HCT116 (cell line): ENCODE measurements around the gene CRBN. TPM values are rescaled to one million over a fixed set of nuclear protein-coding genes. Genes with fewer than 3 reads are reported as not detected.

Source experiments
- ATAC-seq: fragments of 200-7000 bp; cut with Tn5 transposase; 2 replicates; pipeline ENCODE4 v1.9.1; 2020; ENCODE audit warnings: mild to moderate bottlenecking, moderate library complexity
- BruUV-seq: library from RNA; stranded (reverse); fragments of 400-500 nt; replicated peaks from 2 replicates; lab custom pipeline; 2021; lab: Mats Ljungman, UMichigan
- CTCF ChIA-PET: fragments of 300-600 bp; sonication (Branson Sonifier 250); formaldehyde crosslinking; loops from one replicate; lab custom pipeline; 2021; ENCODE audit warnings: antibody characterized with exemption; lab: Charles Lee
- POLR2A ChIA-PET: fragments of 300-600, 350-600 bp; sonication (Branson Sonifier 250); formaldehyde crosslinking; loops from one replicate; lab custom pipeline; 2021; ENCODE audit warnings: antibody characterized with exemption; lab: Charles Lee
- RAD21 ChIA-PET, 2 experiments: fragments of 300-600 bp; sonication (Branson Sonifier 250); formaldehyde crosslinking; loops; one replicate each; lab custom pipeline; 2023; ENCODE audit warnings: low total read pairs in 2 of 2; ENCODE audit not compliant: uncharacterized antibody in 2 of 2, unreplicated experiment in 2 of 2, low non-redundant PET in 1 of 2; lab: Charles Lee
- DNase-seq: peaks from one replicate; pipeline ENCODE4 v3.0.0-alpha.2; 2010; ENCODE audit warnings: low read depth, low spot score
- H2AFZ ChIP-seq: fragments of 200-600 bp; shearing (Covaris generic), sonication (generic); 2 replicates; pipeline ENCODE4 v1.6.1; 2017; ENCODE audit warnings: low read depth, mixed run types, mixed read lengths, antibody characterized with exemption, low read length; ENCODE audit not compliant: poor library complexity, severe bottlenecking
- H3K27ac ChIP-seq: 2 replicates; pipeline ENCODE4 v1.5.1; 2012; ENCODE audit warnings: low read depth, low read length
- H3K27me3 ChIP-seq: fragments of 200-600 bp; sonication (generic); 2 replicates; pipeline ENCODE4 v1.6.1; 2016; ENCODE audit warnings: mixed run types, low read length, mixed read lengths; ENCODE audit not compliant: insufficient read depth
- H3K36me3 ChIP-seq, 2 experiments: fragments of 200-500 bp in 1 of 2; fragments of 200-600 bp in 1 of 2; sonication (Bioruptor generic) in 1 of 2; sonication (generic) in 1 of 2; 2 replicates each; pipeline versions ENCODE4 v1.5.1 to v1.6.1; 2014 to 2016; ENCODE audit warnings: low read length in 2 of 2, inconsistent platforms in 1 of 2, mixed read lengths in 1 of 2, mixed run types in 1 of 2; ENCODE audit not compliant: insufficient read depth in 2 of 2, control insufficient read depth in 1 of 2
- H3K4me1 ChIP-seq, 2 experiments: fragments of 200-600 bp in 1 of 2; sonication (generic) in 1 of 2; 2 replicates each; pipeline versions ENCODE4 v1.5.1 to v1.6.1; 2012 to 2017; ENCODE audit warnings: low read length in 2 of 2, inconsistent platforms in 1 of 2, mild to moderate bottlenecking in 1 of 2, mixed read lengths in 1 of 2, mixed run types in 1 of 2, moderate library complexity in 1 of 2; ENCODE audit not compliant: insufficient read depth in 2 of 2, control insufficient read depth in 1 of 2
- H3K4me2 ChIP-seq: fragments of 200-600 bp; sonication (generic); 2 replicates; pipeline ENCODE4 v1.6.1; 2017; ENCODE audit warnings: mixed run types, low read length, mixed read lengths
- H3K4me3 ChIP-seq, 2 experiments: fragments of 200-600 bp in 1 of 2; sonication (generic) in 1 of 2; replicated peaks in 1 of 2; 2 replicates each; pipeline ENCODE4 v1.5.1; 2011 to 2016; ENCODE audit warnings: low read length in 2 of 2, control low read depth in 1 of 2, low read depth in 1 of 2, mild to moderate bottlenecking in 1 of 2, mixed read lengths in 1 of 2, mixed run types in 1 of 2
- H3K79me2 ChIP-seq: fragments of 200-600 bp; sonication (generic); 2 replicates; pipeline ENCODE4 v1.6.1; 2017; ENCODE audit warnings: mild to moderate bottlenecking, mixed run types, low read length, moderate library complexity, mixed read lengths; ENCODE audit not compliant: insufficient read depth
- H3K9ac ChIP-seq: fragments of 200-600 bp; sonication (generic); 2 replicates; pipeline ENCODE4 v1.6.1; 2016; ENCODE audit warnings: low read length, mixed read lengths
- H3K9me2 ChIP-seq: fragments of 200-600 bp; sonication (generic), shearing (Covaris generic); 2 replicates; pipeline ENCODE4 v1.6.1; 2017; ENCODE audit warnings: mixed run types, mild to moderate bottlenecking, moderate library complexity; ENCODE audit not compliant: insufficient read depth
- H3K9me3 ChIP-seq, 2 experiments: fragments of 200-500 bp in 1 of 2; fragments of 200-600 bp in 1 of 2; sonication (Bioruptor generic) in 1 of 2; sonication (generic) in 1 of 2; 2 replicates each; pipeline ENCODE4 v1.6.1; 2014 to 2017; ENCODE audit warnings: low read length in 2 of 2, mixed read lengths in 2 of 2, inconsistent platforms in 1 of 2, low read depth in 1 of 2, mild to moderate bottlenecking in 1 of 2, mixed run types in 1 of 2, moderate library complexity in 1 of 2; ENCODE audit not compliant: control insufficient read depth in 1 of 2, insufficient read depth in 1 of 2
- H4K20me1 ChIP-seq: fragments of 200-600 bp; sonication (generic), shearing (Covaris generic); 2 replicates; pipeline ENCODE4 v1.6.1; 2017; ENCODE audit warnings: mixed run types, mild to moderate bottlenecking, moderate library complexity; ENCODE audit not compliant: insufficient read depth
- CBX3 ChIP-seq: IDR thresholded peaks from 2 replicates; pipeline ENCODE4 v1.6.1; 2012; ENCODE audit warnings: low read depth
- CEBPB ChIP-seq: IDR thresholded peaks from 2 replicates; pipeline ENCODE4 v1.6.1; 2012; ENCODE audit warnings: low read depth
- EGR1 ChIP-seq: IDR thresholded peaks from 2 replicates; pipeline ENCODE4 v1.6.1; 2012; ENCODE audit warnings: low read depth
- ELF1 ChIP-seq: IDR thresholded peaks from 2 replicates; pipeline ENCODE4 v1.6.1; 2012; ENCODE audit warnings: low read depth, borderline replicate concordance
- EZH2phosphoT487 ChIP-seq: fragments of 200-600 bp; IDR thresholded peaks from 2 replicates; pipeline ENCODE4 v1.6.1; 2018; ENCODE audit warnings: antibody characterized with exemption, borderline replicate concordance
- FOSL1 ChIP-seq: IDR thresholded peaks from 2 replicates; pipeline ENCODE4 v1.6.1; 2012; ENCODE audit warnings: low read depth
- JUND ChIP-seq: IDR thresholded peaks from 2 replicates; pipeline ENCODE4 v1.6.1; 2012
- POLR2A ChIP-seq: IDR thresholded peaks from 2 replicates; pipeline ENCODE4 v1.7.0; 2011; ENCODE audit warnings: borderline replicate concordance; ENCODE audit not compliant: insufficient read depth, insufficient read length; ENCODE audit errors: extremely low read depth
- POLR2AphosphoS5 ChIP-seq: IDR thresholded peaks from 2 replicates; pipeline ENCODE4 v1.6.1; 2011; ENCODE audit warnings: mild to moderate bottlenecking, low read depth, low read length, moderate library complexity
- RAD21 ChIP-seq: IDR thresholded peaks from 2 replicates; pipeline ENCODE4 v1.6.1; 2012; ENCODE audit warnings: low read depth, mild to moderate bottlenecking
- REST ChIP-seq: IDR thresholded peaks from 2 replicates; pipeline ENCODE4 v1.6.1; 2012; ENCODE audit warnings: low read depth
- SIN3A ChIP-seq: IDR thresholded peaks from 2 replicates; pipeline ENCODE4 v1.6.1; 2012; ENCODE audit warnings: low read depth
- SP1 ChIP-seq: IDR thresholded peaks from 2 replicates; pipeline ENCODE4 v1.6.1; 2012; ENCODE audit warnings: low read depth
- SRF ChIP-seq: IDR thresholded peaks from 2 replicates; pipeline ENCODE4 v1.6.1; 2012; ENCODE audit warnings: low read depth
- TCF7L2 ChIP-seq: IDR thresholded peaks from 2 replicates; pipeline ENCODE4 v1.7.0; 2011; ENCODE audit warnings: borderline replicate concordance, inconsistent platforms; ENCODE audit not compliant: insufficient read depth, insufficient read length; ENCODE audit errors: extremely low read depth
- YY1 ChIP-seq: IDR thresholded peaks from 2 replicates; pipeline ENCODE4 v1.6.1; 2011; ENCODE audit warnings: low read length, low read depth, moderate library complexity, mild to moderate bottlenecking; ENCODE audit not compliant: insufficient replicate concordance; ENCODE audit errors: extremely low read depth
- ZFX ChIP-seq: fragments of 450-650 bp; IDR thresholded peaks from 2 replicates; pipeline ENCODE4 v1.6.1; 2017
- ZNF274 ChIP-seq: fragments of 200-500 bp; sonication (Bioruptor generic); IDR thresholded peaks from 2 replicates; pipeline ENCODE4 v1.6.1; 2014; ENCODE audit warnings: mild to moderate bottlenecking, low read depth, low read length, inconsistent platforms
- intact Hi-C: fragments of 100-400 bp; cut with micrococcal nuclease; formaldehyde crosslinking; loops from 2 replicates; pipeline ENCODE4 v1.10.0; 2022
- total RNA-seq: library from RNA; stranded (reverse); gene quantifications from one replicate; pipeline ENCODE4 v1.2.1, GENCODE V29; 2021; ENCODE audit not compliant: unreplicated experiment
- TF ChIP-seq, protein P1 (sequence below): IDR thresholded peaks from 2 replicates; pipeline ENCODE4 v1.6.1; 2012
- TF ChIP-seq, protein P2 (sequence below), 3 experiments: fragments of 200-600 bp in 1 of 3; sonication (generic) in 1 of 3; IDR thresholded peaks in 2 of 3; conservative IDR thresholded peaks in 1 of 3; 2 replicates each; pipeline ENCODE4 v1.5.1; 2012 to 2017; ENCODE audit warnings: low read depth in 2 of 3, low read length in 2 of 3, antibody characterized with exemption in 1 of 3, borderline replicate concordance in 1 of 3, control low read depth in 1 of 3, mild to moderate bottlenecking in 1 of 3, mixed read lengths in 1 of 3, mixed run types in 1 of 3, moderate library complexity in 1 of 3; ENCODE audit not compliant: insufficient read depth in 1 of 3

CRBN gene
- total RNA-seq, 1 experiment from 2014 or later = 29.1 TPM

DNA sequence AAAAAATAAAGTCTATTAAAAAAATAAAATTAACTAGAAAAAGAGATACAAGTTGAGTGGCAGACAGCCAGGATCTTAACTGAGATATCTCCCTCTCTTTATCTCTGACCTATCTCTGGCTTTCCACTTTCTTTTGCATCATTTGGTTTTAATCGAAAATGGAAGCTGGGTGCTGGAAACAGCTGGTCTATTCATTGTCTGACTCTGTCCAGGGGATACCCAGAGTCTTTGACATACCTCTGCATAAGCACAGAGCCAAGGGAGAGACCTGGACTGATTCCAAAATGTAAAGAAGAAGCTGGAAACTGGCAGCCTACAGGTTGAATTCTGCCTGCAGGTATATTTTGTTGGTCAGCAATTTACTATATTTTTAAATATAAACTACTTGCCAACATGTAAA lies 29.6 kb upstream of the CRBN start:
- H3K9me2 ChIP-seq = no peaks in the 10 kb centered on the region
- no peak overlapping the region for H3K4me2 ChIP-seq
- POLR2A ChIA-PET = no interaction called here
- H3K27ac ChIP-seq = no peak overlapping the region
- H3K4me1 ChIP-seq = no peaks in the 10 kb centered on the region
- DNase-seq = no peak
- ATAC-seq = no peak
- TF ChIP-seq CBX3 = no peak
- no peak for TF ChIP-seq POLR2A
- no peak for TF ChIP-seq SIN3A
- TF ChIP-seq TCF7L2 = no peak
- TF ChIP-seq EGR1 = no peak
- no peak for TF ChIP-seq FOSL1
- no peak for TF ChIP-seq JUND
- TF ChIP-seq YY1 = no peak
- TF ChIP-seq, protein P1, sequence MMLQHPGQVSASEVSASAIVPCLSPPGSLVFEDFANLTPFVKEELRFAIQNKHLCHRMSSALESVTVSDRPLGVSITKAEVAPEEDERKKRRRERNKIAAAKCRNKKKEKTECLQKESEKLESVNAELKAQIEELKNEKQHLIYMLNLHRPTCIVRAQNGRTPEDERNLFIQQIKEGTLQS = no peak
- no peak for TF ChIP-seq POLR2AphosphoS5
- TF ChIP-seq ZFX = no peak
- no peak for TF ChIP-seq RAD21
- no peak for TF ChIP-seq CEBPB
- TF ChIP-seq REST = no peak
- TF ChIP-seq, protein P2, sequence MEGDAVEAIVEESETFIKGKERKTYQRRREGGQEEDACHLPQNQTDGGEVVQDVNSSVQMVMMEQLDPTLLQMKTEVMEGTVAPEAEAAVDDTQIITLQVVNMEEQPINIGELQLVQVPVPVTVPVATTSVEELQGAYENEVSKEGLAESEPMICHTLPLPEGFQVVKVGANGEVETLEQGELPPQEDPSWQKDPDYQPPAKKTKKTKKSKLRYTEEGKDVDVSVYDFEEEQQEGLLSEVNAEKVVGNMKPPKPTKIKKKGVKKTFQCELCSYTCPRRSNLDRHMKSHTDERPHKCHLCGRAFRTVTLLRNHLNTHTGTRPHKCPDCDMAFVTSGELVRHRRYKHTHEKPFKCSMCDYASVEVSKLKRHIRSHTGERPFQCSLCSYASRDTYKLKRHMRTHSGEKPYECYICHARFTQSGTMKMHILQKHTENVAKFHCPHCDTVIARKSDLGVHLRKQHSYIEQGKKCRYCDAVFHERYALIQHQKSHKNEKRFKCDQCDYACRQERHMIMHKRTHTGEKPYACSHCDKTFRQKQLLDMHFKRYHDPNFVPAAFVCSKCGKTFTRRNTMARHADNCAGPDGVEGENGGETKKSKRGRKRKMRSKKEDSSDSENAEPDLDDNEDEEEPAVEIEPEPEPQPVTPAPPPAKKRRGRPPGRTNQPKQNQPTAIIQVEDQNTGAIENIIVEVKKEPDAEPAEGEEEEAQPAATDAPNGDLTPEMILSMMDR (IDR thresholded peaks at IDR 0.05 in 2 of 3, conservative IDR thresholded peaks at IDR 0.05 in 1 of 3; ENCODE audit: borderline replicate concordance in 1 of 3, insufficient read depth in 1 of 3, low read depth in 2 of 3, low read length in 2 of 3) = no peak
- no peak for TF ChIP-seq SP1
- no peak for TF ChIP-seq ZNF274
- TF ChIP-seq SRF = no peak
- TF ChIP-seq EZH2phosphoT487 = no peak
- TF ChIP-seq ELF1 = no peak
- TF ChIP-seq, all 23 proteins: peak for 0
- H3K27me3 ChIP-seq = no peaks in the 10 kb centered on the region; the same call in 1 of the 2 replicates
- no peaks in the 10 kb centered on the region for H3K9me3 ChIP-seq
- H3K4me3 ChIP-seq = no peak overlapping the region
- H2AFZ ChIP-seq = no peak overlapping the region
- no peaks in the 10 kb centered on the region for H3K79me2 ChIP-seq
- BruUV-seq = no TSS peak
- ChIA-PET RAD21 (no interaction called here), CTCF (interaction anchor here (0.7 kb wide), 1 partner anchor 1073 kb away, joined by 3 read pairs; no protein-coding TSS in a partner anchor)
- intact Hi-C loops = no loop called here
- no peaks in the 10 kb centered on the region for H4K20me1 ChIP-seq
- no peaks in the 10 kb centered on the region for H3K36me3 ChIP-seq
- H3K9ac ChIP-seq = no peak overlapping the region
